ENCODE measurements around the gene PLA2G2F. TPM values are rescaled to one million over a fixed set of nuclear protein-coding genes. Genes with fewer than 3 reads are reported as not detected.

Gene PLA2G2F
- total and polyA plus RNA-seq, 2 of the 13 experiments (the other 11 are each of a cell fraction or from before 2014, with no cell fraction given), result not detected

- Histone ChIP-seq H3K27ac (ENCODE audit: extremely low read length, insufficient read depth, low read length) (no peak overlapping the region), H3K27me3 (ENCODE audit: control insufficient read depth in 1 of 2, insufficient read depth in 2 of 2, low read length in 2 of 2) (peaks cover 0 to 28% of the 10 kb centered on the region in 2 experiments; a peak in 1 of 5 replicates), H3K4me1 (ENCODE audit: insufficient read depth, low read length) (peaks cover 25% of the 10 kb centered on the region), H4K20me1 (ENCODE audit: insufficient read depth, low read length) (no peaks in the 10 kb centered on the region), H3K9ac (ENCODE audit: insufficient read depth, low read depth, low read length) (no peak overlapping the region), H2AFZ (ENCODE audit: low read length) (no peak overlapping the region), H3K4me3 (replicated peaks in 1 of 3; ENCODE audit: insufficient read depth in 1 of 3, low read depth in 2 of 3, low read length in 3 of 3) (no peak overlapping the region), H3K79me2 (ENCODE audit: insufficient read depth, low read length) (no peaks in the 10 kb centered on the region), H3K9me3 (ENCODE audit: low read length) (no peaks in the 10 kb centered on the region), H3K36me3 (replicated peaks in 1 of 2; ENCODE audit: control insufficient read depth in 1 of 2, insufficient read depth in 2 of 2, low read length in 2 of 2) (no peaks in the 10 kb centered on the region), H3K4me2 (ENCODE audit: low read depth, low read length) (no peak overlapping the region)
- FAIRE-seq, result no peak
- WGBS (ENCODE audit: low lambda C conversion rate), result 26% methylated on average over 2 of the region's 3 CpGs
- ATAC-seq, result no peak
- no peak for DNase-seq (ENCODE audit: low spot score)
- no TSS peak for BruUV-seq (replicated peaks)
- intact Hi-C loops (cut with micrococcal nuclease; ENCODE audit: unreplicated experiment) (no loop called here), in situ Hi-C loops (cut with HindIII; ENCODE audit: extremely low pct_ligation_motif_present, low pct_unique_long_range_greater_than_20kb) (no loop called here)
- ChIA-PET CTCF (ENCODE audit: low intra/inter-chr PET ratio, low total read pairs) (no interaction called here), POLR2A (no interaction called here)
- TF ChIP-seq RFX5 (IDR thresholded peaks at IDR 0.05; ENCODE audit: low read depth, low read length) (no peak), ZNF782 (CRISPR knock-in tag; IDR thresholded peaks at IDR 0.05; ENCODE audit: borderline replicate concordance) (no peak), ZNF263 (CRISPR knock-in tag; IDR thresholded peaks at IDR 0.05) (no peak), SETDB1 (CRISPR knock-in tag; IDR thresholded peaks at IDR 0.05; ENCODE audit: borderline replicate concordance) (no peak), POLR2A (IDR thresholded peaks at IDR 0.05; ENCODE audit: insufficient read depth in 1 of 2, low read depth in 2 of 2, low read length in 2 of 2) (no peak), ONECUT2 (CRISPR knock-in tag; IDR thresholded peaks at IDR 0.05) (no peak), NFE2L1 (CRISPR knock-in tag; IDR thresholded peaks at IDR 0.05; ENCODE audit: borderline replicate concordance) (no peak), ZNF367 (CRISPR knock-in tag; IDR thresholded peaks at IDR 0.05; ENCODE audit: borderline replicate concordance) (no peak), SALL2 (CRISPR knock-in tag; IDR thresholded peaks at IDR 0.05) (no peak), ARHGAP35 (CRISPR knock-in tag; IDR thresholded peaks at IDR 0.05; ENCODE audit: borderline replicate concordance) (no peak), ZNF747 (CRISPR knock-in tag; IDR thresholded peaks at IDR 0.05; ENCODE audit: borderline replicate concordance) (no peak), RAD51 (IDR thresholded peaks at IDR 0.05; ENCODE audit: borderline replicate concordance) (no peak), JUN (CRISPR knock-in tag; IDR thresholded peaks at IDR 0.05) (no peak), PAWR (CRISPR knock-in tag; IDR thresholded peaks at IDR 0.05; ENCODE audit: borderline replicate concordance) (no peak), NBN (conservative IDR thresholded peaks at IDR 0.05) (no peak), HOXA3 (CRISPR knock-in tag; IDR thresholded peaks at IDR 0.05) (no peak), ZBTB42 (CRISPR knock-in tag; IDR thresholded peaks at IDR 0.05) (no peak)
These were observed 41.7 kb downstream of the PLA2G2F start for GRCh38 chr1:20180844-20181207.
